ENCODE results near the gene KLK14. TPM values are rescaled to one million over a fixed set of nuclear protein-coding genes. Genes with fewer than 3 reads are reported as not detected.

KLK14 gene
- total and polyA plus RNA-seq, 10 of the 15 experiments (the other 5 are each of a cell fraction or from before 2014, with no cell fraction given): not detected

- TF ChIP-seq SIX5 (IDR thresholded peaks at IDR 0.05; ENCODE audit: low read depth, low read length, severe bottlenecking) (no peak), HDAC6 (IDR thresholded peaks at IDR 0.05; ENCODE audit: unreplicated experiment) (no peak), PAX5 (IDR thresholded peaks at IDR 0.05; ENCODE audit: borderline replicate concordance, low read depth, low read length) (no peak), GABPA (IDR thresholded peaks at IDR 0.05; ENCODE audit: low read depth) (no peak), FOS (IDR thresholded peaks at IDR 0.05; ENCODE audit: borderline replicate concordance, extremely low read depth, insufficient read length) (no peak), ASH2L (IDR thresholded peaks at IDR 0.05; ENCODE audit: borderline replicate concordance, low read depth) (no peak), ATF3 (IDR thresholded peaks at IDR 0.05; ENCODE audit: borderline replicate concordance, extremely low read depth, low read depth, low read length) (no peak), WRNIP1 (IDR thresholded peaks at IDR 0.05; ENCODE audit: borderline replicate concordance, low read depth, low read length) (no peak), MYB (IDR thresholded peaks at IDR 0.05; ENCODE audit: borderline replicate concordance, low read depth, low read length) (no peak), NR2C2 (IDR thresholded peaks at IDR 0.05; ENCODE audit: borderline replicate concordance, control insufficient read depth, insufficient read length, low read depth) (no peak)
These were observed 9.5 kb upstream of the KLK14 start (continued) for GRCh38 chr19:51091895-51092873.

GRCh38 chr19:51091126-51091525 lies 8.4 kb upstream of the KLK14 start:
- Histone ChIP-seq H4K20me1 (ENCODE audit: control insufficient read depth, insufficient read depth) (no peaks in the 10 kb centered on the region), H3K36me3 (ENCODE audit: control insufficient read depth in 2 of 2, insufficient read depth in 2 of 2, low read length in 1 of 2) (no peaks in the 10 kb centered on the region), H3K4me3 (no peak overlapping the region), H3K9me3 (replicated peaks; ENCODE audit: control insufficient read depth, insufficient read depth, low read length) (no peaks in the 10 kb centered on the region), H2AFZ (ENCODE audit: control insufficient read depth, low read depth, low read length) (no peak overlapping the region), H3K4me2 (ENCODE audit: control insufficient read depth, insufficient read depth) (no peak overlapping the region), H3K79me2 (ENCODE audit: control insufficient read depth, insufficient read depth, low read length) (no peaks in the 10 kb centered on the region), H3K9ac (ENCODE audit: control insufficient read depth, insufficient read depth, low read length) (no peak overlapping the region), H3K27me3 (replicated peaks in 1 of 2; ENCODE audit: control insufficient read depth in 2 of 2, insufficient read depth in 2 of 2, low read length in 1 of 2) (no peaks in the 10 kb centered on the region), H3K27ac (ENCODE audit: control insufficient read depth, insufficient read depth) (no peak overlapping the region), H3K4me1 (ENCODE audit: control insufficient read depth, insufficient read depth, low read length) (no peaks in the 10 kb centered on the region)
- RAD21 ChIA-PET (ENCODE audit: unreplicated experiment): no interaction called here
- TF ChIP-seq FOXM1 (IDR thresholded peaks at IDR 0.05; ENCODE audit: low read depth, low read length) (no peak), HDGF (IDR thresholded peaks at IDR 0.05) (no peak), CREB1 (IDR thresholded peaks at IDR 0.05; ENCODE audit: low read depth) (no peak)
- WGBS (ENCODE audit: insufficient coverage, insufficient replicate concordance, low lambda C conversion rate, missing lambda C conversion rate): 74% methylated on average over 10 of the region's 10 CpGs
- FAIRE-seq (no peak), DNase-seq (ENCODE audit: low read depth, low spot score) (no peak), ATAC-seq (no peak)
- CTCF ChIA-PET: no interaction called here
- POLR2A ChIA-PET: no interaction called here
- in situ Hi-C loops (cut with MboI) (loop anchor here (10.0 kb wide), 1 partner anchor 156 kb away; no protein-coding TSS in a partner anchor), intact Hi-C loops (cut with micrococcal nuclease; ENCODE audit: unreplicated experiment) (loop anchor here (5.0 kb wide), 1 partner anchor 159 kb away; no protein-coding TSS in a partner anchor)
- BruUV-seq (replicated peaks): no TSS peak
- SMC1A ChIA-PET (ENCODE audit: uncharacterized antibody, unreplicated experiment): no interaction called here
